T-helper 9 cell (primary cell): ENCODE measurements around the gene DLG2.
"Not testable (repeated sequence)": the region's sequence is repeated elsewhere in the genome, so short reads cannot be mapped to it uniquely, and the experiment has no call there.

ENCODE experiments used
- DNase-seq: peaks from one replicate; pipeline ENCODE4 v3.0.0-alpha.2; 2020

DLG2 gene

GRCh38 chr11:85307366-85307765, 319.8 kb downstream of the DLG2 start:
- DNase-seq, result no peak

GRCh38 chr11:85301895-85302678, 325.1 kb downstream of the DLG2 start:
- DNase-seq, result no peak

GRCh38 chr11:85299258-85299942, 327.7 kb downstream of the DLG2 start:
- no peak for DNase-seq

- no peak for DNase-seq
These were observed 331.4 kb downstream of the DLG2 start for GRCh38 chr11:85295694-85296271.

- DNase-seq, result no peak
These were observed 345.6 kb downstream of the DLG2 start for GRCh38 chr11:85281550-85281949.

- no peak for DNase-seq
These were observed 347.9 kb downstream of the DLG2 start for GRCh38 chr11:85279267-85279666.

GRCh38 chr11:85277693-85278092, 349.5 kb downstream of the DLG2 start:
- DNase-seq, result no peak

DNA sequence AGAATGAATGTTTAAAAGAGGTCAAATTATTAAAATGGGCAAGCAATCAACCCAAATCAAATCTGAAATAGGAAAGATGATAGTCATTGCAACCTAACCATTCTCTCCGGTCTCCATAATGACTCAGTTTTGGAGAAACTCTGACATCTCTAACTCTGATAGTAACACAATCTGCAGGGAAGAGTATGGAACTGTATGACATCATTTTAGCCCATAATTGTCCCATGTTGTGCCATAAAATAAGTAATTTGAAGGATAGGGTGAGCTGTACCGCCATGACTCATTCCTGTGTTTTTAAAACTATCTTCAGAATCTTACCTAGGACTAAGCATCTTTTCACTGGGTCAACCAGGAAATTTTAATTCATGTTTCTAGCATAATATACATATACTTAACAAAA, 350.8 kb downstream of the DLG2 start:
- DNase-seq, result no peak

DNA sequence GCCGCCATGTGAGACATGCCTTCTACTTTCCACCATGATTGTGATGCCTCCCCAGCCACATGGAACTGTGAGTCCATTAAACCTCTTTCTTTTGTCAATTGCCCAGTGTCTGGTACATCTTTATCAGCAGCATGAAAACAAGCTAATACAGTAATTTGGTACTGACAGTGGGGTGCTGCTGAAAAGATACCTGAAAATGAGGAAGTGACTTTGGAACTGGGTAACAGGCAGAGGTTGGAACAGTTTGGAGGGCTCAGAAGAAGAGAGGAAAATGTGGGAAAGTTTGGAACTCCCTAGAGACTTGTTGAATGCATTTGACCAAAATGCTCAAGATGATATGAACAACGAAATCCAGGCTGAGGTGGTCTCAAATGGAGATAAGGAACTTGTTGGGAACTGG, 356.8 kb downstream of the DLG2 start:
- DNase-seq, result not testable (repeated sequence)

- no peak for DNase-seq
These were observed 358.0 kb downstream of the DLG2 start for GRCh38 chr11:85269109-85269508.

DNA sequence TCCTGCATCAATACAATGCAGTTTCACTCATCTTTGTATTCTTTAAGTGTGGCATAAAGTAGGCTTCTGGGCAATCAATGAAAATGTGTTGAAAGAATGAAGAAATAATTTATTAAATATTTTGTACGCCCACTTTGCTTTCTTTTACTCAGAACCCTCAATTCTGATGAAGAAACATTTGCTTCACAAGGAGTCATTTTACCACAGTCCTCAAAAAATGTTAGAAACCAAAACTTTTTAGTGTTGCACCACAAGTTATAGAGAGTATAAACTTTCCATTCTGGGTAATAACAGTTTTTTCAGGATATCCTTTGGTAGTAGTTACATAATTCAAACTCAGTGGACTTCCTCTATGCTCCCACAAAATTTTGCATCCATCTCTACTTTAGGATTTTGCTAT, 360.5 kb downstream of the DLG2 start:
- DNase-seq, result no peak

DNA sequence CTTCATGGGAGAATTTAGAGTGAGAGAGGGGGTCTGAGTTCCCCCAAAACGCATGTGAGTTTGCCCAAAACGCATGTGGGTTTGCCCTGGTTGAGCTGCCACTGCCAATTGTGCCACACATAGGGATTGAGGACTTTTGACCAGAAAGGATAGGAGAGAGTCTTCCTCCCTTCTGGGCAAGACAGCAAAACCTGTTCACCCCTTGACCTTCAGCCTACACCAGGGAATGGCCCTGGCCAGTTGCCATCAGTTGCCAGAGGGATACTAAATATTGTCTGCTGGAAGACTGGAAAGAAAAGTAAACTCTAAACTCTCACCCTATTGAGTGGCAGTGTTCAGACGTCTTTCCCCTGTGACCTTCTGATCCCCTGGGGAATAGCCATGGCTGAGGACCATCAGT, 363.8 kb downstream of the DLG2 start:
- no peak for DNase-seq

GRCh38 chr11:85257837-85258236, 369.3 kb downstream of the DLG2 start:
- DNase-seq, result no peak

GRCh38 chr11:85256433-85256832, 370.7 kb downstream of the DLG2 start:
- DNase-seq, result no peak

- no peak for DNase-seq
These were observed 377.7 kb downstream of the DLG2 start for GRCh38 chr11:85249482-85249881.

GRCh38 chr11:85247797-85248196, 379.3 kb downstream of the DLG2 start:
- DNase-seq, result no peak

GRCh38 chr11:85238906-85239305, 388.2 kb downstream of the DLG2 start:
- DNase-seq, result no peak

DNA sequence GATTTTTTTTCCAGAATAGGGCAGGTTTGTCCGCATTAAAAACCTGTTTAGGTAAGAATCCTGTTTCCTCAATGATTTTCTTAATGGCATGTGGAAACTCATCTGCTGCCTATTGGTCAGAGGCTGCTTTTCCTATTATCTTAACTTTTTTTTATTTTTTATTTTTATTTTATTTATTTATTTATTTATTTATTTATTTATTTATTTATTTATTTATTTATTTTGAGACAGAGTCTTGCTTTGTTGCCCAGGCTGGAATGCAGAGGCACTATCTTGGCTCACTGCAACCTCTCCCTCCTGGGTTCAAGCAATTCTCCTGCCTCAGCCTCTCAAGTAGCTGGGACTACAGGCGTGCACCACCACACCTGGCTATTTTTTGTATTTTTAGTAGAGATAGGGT, 389.1 kb downstream of the DLG2 start:
- DNase-seq, result not testable (repeated sequence)

- DNase-seq, result no peak
These were observed 390.9 kb downstream of the DLG2 start for GRCh38 chr11:85236211-85236610.

- no peak for DNase-seq
These were observed 394.6 kb downstream of the DLG2 start for GRCh38 chr11:85232559-85232958.

DNA sequence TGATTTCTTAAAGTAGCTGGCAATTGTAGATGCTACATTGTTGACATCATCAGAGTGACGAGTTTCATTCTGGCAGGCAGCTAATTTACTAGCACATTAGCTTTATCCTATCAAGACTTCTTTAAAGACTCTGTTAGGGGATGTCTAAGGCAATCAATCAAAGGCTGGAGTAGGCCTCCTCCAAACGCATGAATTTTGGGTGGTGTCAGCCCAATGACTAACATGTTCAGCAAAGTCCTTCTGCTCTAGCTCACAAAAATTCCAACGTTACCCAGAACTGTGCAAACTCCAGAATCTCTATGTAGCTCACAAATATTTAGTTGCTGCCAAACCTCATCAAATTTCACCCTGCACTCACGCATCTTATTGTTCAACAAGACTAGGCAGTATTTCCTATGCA, 395.6 kb downstream of the DLG2 start:
- no peak for DNase-seq

- not testable (repeated sequence) for DNase-seq
These were observed 397.4 kb downstream of the DLG2 start for GRCh38 chr11:85229723-85230122.

DNA sequence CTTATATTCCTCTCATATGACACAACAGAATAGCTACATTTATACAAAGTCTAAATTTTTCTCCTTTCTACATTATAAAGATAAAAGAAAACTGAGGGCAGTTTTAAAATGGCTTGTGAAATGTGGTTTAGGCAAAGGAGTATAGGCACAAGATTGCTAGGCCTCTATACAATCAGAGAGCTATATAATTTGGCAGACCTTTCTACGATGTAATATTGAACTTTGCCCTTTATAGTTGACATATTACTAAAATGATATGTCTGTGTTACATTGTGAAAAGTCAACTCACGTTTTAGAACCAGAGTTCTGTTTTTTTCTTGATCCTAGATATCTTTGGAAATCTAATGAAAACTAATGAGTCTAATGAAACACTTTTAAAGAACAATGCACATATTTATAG, 430.2 kb downstream of the DLG2 start:
- DNase-seq, result no peak

DNA sequence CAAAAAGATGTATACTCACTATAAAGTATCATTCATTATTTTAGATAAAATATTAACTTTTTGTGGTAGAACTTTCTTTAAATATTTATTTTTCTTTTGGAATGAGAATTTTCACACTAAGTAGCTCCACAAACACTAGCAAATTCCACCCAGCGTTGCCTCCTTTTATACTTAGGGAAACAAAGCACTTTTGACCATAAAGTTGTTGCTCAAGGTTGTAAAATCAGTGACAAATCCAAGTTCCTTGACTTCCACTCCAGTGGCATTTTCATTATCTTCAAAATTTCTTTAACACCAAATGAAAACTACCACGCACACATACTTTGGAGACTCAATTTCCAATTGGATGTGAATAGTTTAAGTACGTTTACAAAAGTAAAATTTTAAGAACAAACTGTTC, 431.2 kb downstream of the DLG2 start:
- DNase-seq, result no peak
